Testis (tissue), 3 donors: ENCODE results near the gene ANKRD31. TPM values are rescaled to one million over a fixed set of nuclear protein-coding genes. Genes with fewer than 3 reads are reported as not detected.

ENCODE experiments used
- DNase-seq: peaks from one replicate; pipeline ENCODE4 v3.0.0-alpha.2; 2019
- H3K27ac ChIP-seq, 2 donors: fragments of 200-600 bp; sonication (generic); one replicate each; pipeline ENCODE4 v1.5.1; 2019
- H3K27me3 ChIP-seq: fragments of 200-600 bp; sonication (generic); one replicate; pipeline ENCODE4 v1.5.1; 2019
- H3K36me3 ChIP-seq: fragments of 200-600 bp; sonication (generic); one replicate; pipeline ENCODE4 v1.5.1; 2017; ENCODE audit warnings: low read depth; ENCODE audit errors: missing control alignments
- H3K4me1 ChIP-seq: fragments of 200-600 bp; sonication (generic); one replicate; pipeline ENCODE4 v1.5.1; 2019
- H3K4me3 ChIP-seq, 2 donors: fragments of 200-600 bp; sonication (generic); one replicate each; pipeline ENCODE4 v1.5.1; 2017 to 2019
- H3K9me3 ChIP-seq: fragments of 200-600 bp; sonication (generic); one replicate; pipeline ENCODE4 v1.5.1; 2017
- POLR2A ChIP-seq: fragments of 450-650 bp; IDR thresholded peaks from one replicate; pipeline ENCODE4 v1.6.1; 2017; ENCODE audit warnings: antibody characterized with exemption, mild to moderate bottlenecking, moderate library complexity
- WGBS, 2 donors: methylation state at CpG; one replicate each; pipeline ENCODE4 v1.1.5; 2018; 5-methylcytosine and 5-hydroxymethylcytosine counted together
- intact Hi-C: fragments of 100-400 bp; cut with DNase I; formaldehyde crosslinking; loops from one replicate; pipeline ENCODE4 v1.15.1; 2023; ENCODE audit warnings: low total_unique reads
- polyA plus RNA-seq: library from polyadenylated mRNA; stranded (reverse); fragments of 350-450 nt; fragmentation: Illumina TruSeq; extraction: RNeasy Lipid Tissue Mini Kit (QIAGEN cat#74804); gene quantifications from one replicate; pipeline ENCODE4 v1.2.3, GENCODE V29; 2014; ENCODE audit warnings: low read depth, low replicate concordance; ENCODE audit not compliant: insufficient read depth
- total RNA-seq, 2 donors: library from RNA; depleted of rRNA; stranded (reverse); fragments of >200 nt; gene quantifications; one replicate each; pipeline ENCODE4 v1.2.3, GENCODE V29; 2016
- TF ChIP-seq, protein P1 (sequence below), 3 experiments: fragments of 450-650 bp in 2 of 3; fragments of 200-600 bp in 1 of 3; sonication (generic) in 1 of 3; IDR thresholded peaks; one replicate each; pipeline ENCODE4 v1.5.1; 2016 to 2019; ENCODE audit warnings: antibody characterized with exemption in 3 of 3, mild to moderate bottlenecking in 2 of 3, moderate library complexity in 1 of 3

ANKRD31 gene
- total and polyA plus RNA-seq, 3 donors from 2014 or later: 3.7 to 16.9 (median 10.3) TPM

DNA sequence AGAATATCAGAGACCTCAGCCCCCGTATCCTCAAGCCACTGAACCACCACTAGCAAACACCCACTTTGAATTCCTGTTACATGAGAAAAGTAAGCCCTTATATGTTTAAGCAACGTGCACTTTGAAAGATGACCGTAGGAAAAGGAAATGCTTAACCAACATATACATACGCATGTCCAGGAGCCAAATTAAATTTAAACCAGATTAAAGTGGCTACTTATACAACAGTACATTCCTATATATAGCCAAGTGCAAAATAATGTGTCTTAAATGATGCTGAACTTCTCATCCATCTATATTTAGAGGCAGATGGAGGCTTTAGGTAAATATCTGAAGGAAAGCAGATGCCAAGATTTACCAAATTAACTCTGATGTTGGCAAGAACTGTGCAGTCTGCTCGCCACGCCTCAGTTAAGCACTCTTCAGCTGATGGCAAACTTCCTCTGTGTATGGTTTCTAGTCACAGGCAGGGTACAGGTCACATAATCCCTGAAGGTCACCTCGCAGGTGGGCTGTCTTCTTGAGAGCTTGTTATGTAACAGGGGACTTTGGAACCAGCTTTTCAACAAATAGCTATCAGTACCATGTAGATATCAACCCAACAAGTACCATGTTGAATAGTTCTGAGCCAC is 192.9 kb downstream of the ANKRD31 start:
- H3K27me3 ChIP-seq: no peaks in the 10 kb centered on the region
- no peaks in the 10 kb centered on the region for H3K36me3 ChIP-seq
- no peak for DNase-seq
- H3K4me1 ChIP-seq: peaks cover 18% of the 10 kb centered on the region
- H3K9me3 ChIP-seq: no peaks in the 10 kb centered on the region
- WGBS, 2 donors: 93 to 96% methylated on average over 7 of the region's 7 CpGs
- TF ChIP-seq, protein P1, sequence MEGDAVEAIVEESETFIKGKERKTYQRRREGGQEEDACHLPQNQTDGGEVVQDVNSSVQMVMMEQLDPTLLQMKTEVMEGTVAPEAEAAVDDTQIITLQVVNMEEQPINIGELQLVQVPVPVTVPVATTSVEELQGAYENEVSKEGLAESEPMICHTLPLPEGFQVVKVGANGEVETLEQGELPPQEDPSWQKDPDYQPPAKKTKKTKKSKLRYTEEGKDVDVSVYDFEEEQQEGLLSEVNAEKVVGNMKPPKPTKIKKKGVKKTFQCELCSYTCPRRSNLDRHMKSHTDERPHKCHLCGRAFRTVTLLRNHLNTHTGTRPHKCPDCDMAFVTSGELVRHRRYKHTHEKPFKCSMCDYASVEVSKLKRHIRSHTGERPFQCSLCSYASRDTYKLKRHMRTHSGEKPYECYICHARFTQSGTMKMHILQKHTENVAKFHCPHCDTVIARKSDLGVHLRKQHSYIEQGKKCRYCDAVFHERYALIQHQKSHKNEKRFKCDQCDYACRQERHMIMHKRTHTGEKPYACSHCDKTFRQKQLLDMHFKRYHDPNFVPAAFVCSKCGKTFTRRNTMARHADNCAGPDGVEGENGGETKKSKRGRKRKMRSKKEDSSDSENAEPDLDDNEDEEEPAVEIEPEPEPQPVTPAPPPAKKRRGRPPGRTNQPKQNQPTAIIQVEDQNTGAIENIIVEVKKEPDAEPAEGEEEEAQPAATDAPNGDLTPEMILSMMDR (IDR thresholded peaks at IDR 0.05): no peak
- no peak overlapping the region for H3K4me3 ChIP-seq
- no peak overlapping the region for H3K27ac ChIP-seq
- intact Hi-C loops: no loop called here

DNA sequence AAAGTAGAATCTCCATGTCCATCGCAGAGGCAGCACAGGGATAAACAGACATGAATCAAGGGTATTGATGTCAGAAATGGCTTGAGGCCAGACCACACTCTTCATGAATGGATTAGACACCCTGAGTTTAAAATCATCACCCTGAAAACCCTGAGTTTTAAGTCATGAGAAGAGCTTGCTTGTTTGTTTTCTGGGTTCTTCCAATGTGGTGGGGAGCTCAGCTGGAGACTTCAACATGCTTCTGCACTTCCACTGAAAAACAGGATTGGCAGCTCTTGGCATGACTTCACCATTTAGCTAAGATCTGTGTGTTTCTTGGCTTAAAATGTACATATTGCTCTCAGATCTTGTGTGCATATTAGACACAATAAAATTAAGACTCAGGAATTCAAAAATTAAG is 194.2 kb downstream of the ANKRD31 start:
- TF ChIP-seq, protein P1 (IDR thresholded peaks at IDR 0.05): no peak
- no peak for TF ChIP-seq POLR2A
- H3K4me1 ChIP-seq: peaks cover 14% of the 10 kb centered on the region
- H3K27me3 ChIP-seq: no peaks in the 10 kb centered on the region
- WGBS, 2 donors: 90 to 100% methylated on average over 1 of the region's 1 CpG
- no peaks in the 10 kb centered on the region for H3K9me3 ChIP-seq
- intact Hi-C loops: no loop called here
- DNase-seq: no peak
- H3K36me3 ChIP-seq: no peaks in the 10 kb centered on the region
- no peak overlapping the region for H3K4me3 ChIP-seq
- no peak overlapping the region for H3K27ac ChIP-seq

DNA sequence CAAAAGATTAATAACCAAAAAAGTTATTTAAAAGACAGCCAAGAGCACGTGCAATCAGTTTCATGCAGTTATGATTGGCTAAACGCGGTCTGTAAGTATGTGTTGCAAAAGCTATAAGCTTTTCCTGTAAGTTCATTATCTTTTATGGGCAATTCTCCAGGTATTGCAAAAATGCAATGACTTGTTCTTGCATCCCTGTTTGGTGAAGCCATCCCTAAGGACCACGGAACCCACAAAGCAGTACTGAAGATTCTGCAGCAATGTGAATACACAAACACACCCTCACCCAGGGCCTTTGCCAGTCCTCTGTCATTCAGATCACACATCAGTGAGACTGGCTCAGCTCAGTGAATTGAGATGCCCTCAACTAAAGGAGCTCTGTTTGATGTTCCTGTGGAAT is 195.7 kb downstream of the ANKRD31 start:
- Histone ChIP-seq H3K9me3 (no peaks in the 10 kb centered on the region), H3K4me3 (no peak overlapping the region), H3K27ac (no peak overlapping the region), H3K4me1 (peaks cover 3% of the 10 kb centered on the region), H3K27me3 (no peaks in the 10 kb centered on the region), H3K36me3 (no peaks in the 10 kb centered on the region)
- TF ChIP-seq, protein P1 (IDR thresholded peaks at IDR 0.05): no peak
- TF ChIP-seq POLR2A: no peak
- DNase-seq: no peak
- 88 to 92% methylated on average over 4 of the region's 4 CpGs for WGBS, 2 donors
- intact Hi-C loops: no loop called here

DNA sequence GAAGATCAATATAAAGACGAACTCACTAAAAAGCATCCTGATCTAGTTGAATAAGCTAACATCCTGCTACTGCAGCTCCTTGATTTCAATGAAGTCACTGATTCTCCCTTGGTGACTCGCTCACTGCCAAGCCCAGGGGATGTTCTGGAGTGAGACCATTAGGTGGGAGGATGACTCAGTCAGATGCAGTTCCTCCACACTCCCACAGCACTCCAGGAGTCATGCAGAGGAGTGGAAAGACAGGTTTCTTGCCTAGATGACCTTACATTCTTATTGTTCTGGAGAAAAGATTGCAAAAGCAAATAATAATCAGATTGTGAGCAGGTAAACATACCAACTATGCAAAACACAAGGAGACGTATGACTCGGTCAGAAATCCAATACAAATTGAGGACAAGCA is 199.6 kb downstream of the ANKRD31 start:
- no peak overlapping the region for H3K27ac ChIP-seq
- no peak overlapping the region for H3K4me3 ChIP-seq
- 80 to 82% methylated on average over 4 of the region's 4 CpGs for WGBS, 2 donors
- no peak for TF ChIP-seq POLR2A
- TF ChIP-seq, protein P1 (IDR thresholded peaks at IDR 0.05): no peak
- intact Hi-C loops: no loop called here
- H3K9me3 ChIP-seq: no peaks in the 10 kb centered on the region
- no peaks in the 10 kb centered on the region for H3K4me1 ChIP-seq
- DNase-seq: no peak
- no peaks in the 10 kb centered on the region for H3K27me3 ChIP-seq
- H3K36me3 ChIP-seq: no peaks in the 10 kb centered on the region

DNA sequence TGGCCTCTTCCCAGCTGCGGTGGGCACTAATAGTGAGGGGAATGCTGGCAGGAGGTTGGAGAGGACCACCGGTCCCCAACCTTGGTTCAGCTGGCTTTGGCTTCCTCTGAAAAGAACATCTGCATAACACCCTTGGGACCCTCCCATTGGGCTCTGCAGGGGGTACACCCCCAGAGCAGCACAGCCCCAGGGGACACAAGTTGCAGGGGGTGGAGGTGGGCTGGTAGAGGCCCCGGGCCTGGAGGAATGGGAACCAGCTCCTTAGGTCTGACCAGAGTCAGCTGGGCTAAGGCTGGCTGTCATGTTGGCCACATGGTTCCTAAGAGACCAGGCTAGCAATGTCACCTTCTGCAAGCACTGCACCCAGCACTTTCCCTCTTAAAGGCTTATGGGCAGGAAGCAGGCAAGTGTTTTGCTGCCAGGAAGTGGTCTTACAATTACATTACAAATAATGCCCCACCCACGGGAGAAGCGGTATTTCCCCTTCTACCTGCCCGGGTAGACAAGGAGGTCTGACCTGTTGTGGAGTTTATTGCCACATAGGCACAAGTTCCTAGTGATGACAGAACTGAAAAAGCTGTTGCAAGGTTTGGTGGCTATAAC is 202.4 kb downstream of the ANKRD31 start:
- Histone ChIP-seq H3K4me1 (no peaks in the 10 kb centered on the region), H3K27me3 (no peaks in the 10 kb centered on the region), H3K4me3 (no peak overlapping the region), H3K27ac (no peak overlapping the region), H3K9me3 (no peaks in the 10 kb centered on the region), H3K36me3 (no peaks in the 10 kb centered on the region)
- WGBS, 2 donors: 78 to 90% methylated on average over 4 to 6 of the region's 6 CpGs
- TF ChIP-seq, protein P1 (IDR thresholded peaks at IDR 0.05): no peak
- TF ChIP-seq POLR2A: no peak
- intact Hi-C loops: no loop called here
- no peak for DNase-seq
